Hindlimb muscle (tissue), 1 donor: ENCODE data around the gene KRTAP9-7. TPM values are rescaled to one million over a fixed set of nuclear protein-coding genes. Genes with fewer than 3 reads are reported as not detected.

Experiments used
- DNase-seq: peaks from one replicate; pipeline ENCODE4 v3.0.0-alpha.2; 2013
- polyA plus RNA-seq: library from polyadenylated mRNA; unstranded; fragments of 120-200 nt; gene quantifications from one replicate; pipeline ENCODE4 v1.2.1, GENCODE V29; 2013; ENCODE audit not compliant: insufficient read length

The KRTAP9-7 gene
- polyA plus RNA-seq, 1 donor = not detected

- no peak for DNase-seq
Observed at GRCh38 chr17:41322903-41323895, 47.7 kb downstream of the KRTAP9-7 start.

GRCh38 chr17:41324180-41325075, 48.9 kb downstream of the KRTAP9-7 start:
- DNase-seq = no peak

GRCh38 chr17:41325126-41325525, 49.6 kb downstream of the KRTAP9-7 start:
- DNase-seq = no peak

- no peak for DNase-seq
Observed at GRCh38 chr17:41325611-41326010, 50.1 kb downstream of the KRTAP9-7 start.

Other genes with a start within 250 kb of the KRTAP9-7 start
- gene KRTAP1-5, start 248.5 kb upstream of the KRTAP9-7 start, polyA plus RNA-seq = not detected
- not detected for gene KRTAP1-4, start 245.5 kb upstream of the KRTAP9-7 start, polyA plus RNA-seq
- not detected for gene KRTAP1-3, start 240.8 kb upstream of the KRTAP9-7 start, polyA plus RNA-seq
- gene KRTAP1-1, start 234.2 kb upstream of the KRTAP9-7 start, polyA plus RNA-seq = not detected
- gene KRTAP2-1, start 228.4 kb upstream of the KRTAP9-7 start, polyA plus RNA-seq = not detected
- not detected for gene KRTAP2-2, start 220.5 kb upstream of the KRTAP9-7 start, polyA plus RNA-seq
- gene KRTAP2-3, start 215.6 kb upstream of the KRTAP9-7 start, polyA plus RNA-seq = not detected
- gene KRTAP2-4, start 209.8 kb upstream of the KRTAP9-7 start, polyA plus RNA-seq = not detected
- gene KRTAP4-7, start 191.5 kb upstream of the KRTAP9-7 start, polyA plus RNA-seq = not detected
- gene KRTAP4-8, start 177.6 kb upstream of the KRTAP9-7 start, polyA plus RNA-seq = not detected
- gene KRTAP4-16, start 173.5 kb upstream of the KRTAP9-7 start, polyA plus RNA-seq = not detected
- gene KRTAP4-9, start 170.3 kb upstream of the KRTAP9-7 start, polyA plus RNA-seq = not detected
- not detected for gene KRTAP4-11, start 157.3 kb upstream of the KRTAP9-7 start, polyA plus RNA-seq
- not detected for gene KRTAP4-12, start 151.5 kb upstream of the KRTAP9-7 start, polyA plus RNA-seq
- gene KRTAP4-6, start 135.2 kb upstream of the KRTAP9-7 start, polyA plus RNA-seq = not detected
- not detected for gene KRTAP4-5, start 125.9 kb upstream of the KRTAP9-7 start, polyA plus RNA-seq
- not detected for gene KRTAP4-4, start 115.0 kb upstream of the KRTAP9-7 start, polyA plus RNA-seq
- not detected for gene KRTAP4-3, start 107.5 kb upstream of the KRTAP9-7 start, polyA plus RNA-seq
- not detected for gene KRTAP4-2, start 97.5 kb upstream of the KRTAP9-7 start, polyA plus RNA-seq
- not detected for gene KRTAP4-1, start 90.8 kb upstream of the KRTAP9-7 start, polyA plus RNA-seq
- gene KRTAP9-1, start 85.8 kb upstream of the KRTAP9-7 start, polyA plus RNA-seq = not detected
- not detected for gene KRTAP9-2, start 49.0 kb upstream of the KRTAP9-7 start, polyA plus RNA-seq
- gene KRTAP9-3, start 43.2 kb upstream of the KRTAP9-7 start, polyA plus RNA-seq = not detected
- gene KRTAP9-8, start 37.7 kb upstream of the KRTAP9-7 start, polyA plus RNA-seq = not detected
- not detected for gene KRTAP9-4, start 26.0 kb upstream of the KRTAP9-7 start, polyA plus RNA-seq
- not detected for gene KRTAP9-9, start 20.3 kb upstream of the KRTAP9-7 start, polyA plus RNA-seq
- gene KRTAP9-6, start 10.3 kb upstream of the KRTAP9-7 start, polyA plus RNA-seq = 0.30 TPM
- not detected for gene KRTAP29-1, start 27.2 kb downstream of the KRTAP9-7 start, polyA plus RNA-seq
- not detected for gene KRTAP16-1, start 33.6 kb downstream of the KRTAP9-7 start, polyA plus RNA-seq
- not detected for gene KRTAP17-1, start 40.0 kb downstream of the KRTAP9-7 start, polyA plus RNA-seq
- not detected for gene KRT33A, start 75.1 kb downstream of the KRTAP9-7 start, polyA plus RNA-seq
- not detected for gene KRT33B, start 94.1 kb downstream of the KRTAP9-7 start, polyA plus RNA-seq
- not detected for gene KRT34, start 106.6 kb downstream of the KRTAP9-7 start, polyA plus RNA-seq
- 2.3 TPM for gene KRT31, start 121.9 kb downstream of the KRTAP9-7 start, polyA plus RNA-seq
- not detected for gene KRT37, start 148.9 kb downstream of the KRTAP9-7 start, polyA plus RNA-seq
- not detected for gene KRT38, start 165.3 kb downstream of the KRTAP9-7 start, polyA plus RNA-seq
- gene KRT32, start 191.7 kb downstream of the KRTAP9-7 start, polyA plus RNA-seq = not detected
- not detected for gene KRT35, start 205.5 kb downstream of the KRTAP9-7 start, polyA plus RNA-seq
- not detected for gene KRT36, start 214.2 kb downstream of the KRTAP9-7 start, polyA plus RNA-seq
- 1.9 TPM for gene KRT13, start 229.9 kb downstream of the KRTAP9-7 start, polyA plus RNA-seq
- gene KRT15, start 243.2 kb downstream of the KRTAP9-7 start, polyA plus RNA-seq = 3.2 TPM